Heart right ventricle (tissue), 16 donors: ENCODE data around the gene ITPRIPL2. TPM values are rescaled to one million over a fixed set of nuclear protein-coding genes. Genes with fewer than 3 reads are reported as not detected.

Source experiments
- ATAC-seq, 8 donors: fragments of 200-7000 bp; cut with Tn5 transposase; one replicate each; pipeline ENCODE4 v1.9.1; 2020; ENCODE audit warnings: mild to moderate bottlenecking in 8 of 8, moderate library complexity in 8 of 8, moderate number of reproducible peaks in 1 of 8
- DNase-seq, 2 donors: peaks; one replicate each; pipeline ENCODE4 v3.0.0-alpha.2; 2020
- H3K27ac ChIP-seq, 10 donors: fragments of 200-600 bp; sonication (generic) in 2 of 10; one replicate each; pipeline versions ENCODE4 v1.5.0 to v1.8.0; 2020 to 2022; ENCODE audit warnings: mild to moderate bottlenecking in 3 of 10
- H3K27me3 ChIP-seq, 7 donors: fragments of 200-600 bp; one replicate each; pipeline ENCODE4 v1.8.0; 2021 to 2022; ENCODE audit warnings: mild to moderate bottlenecking in 2 of 7
- H3K36me3 ChIP-seq, 9 donors: fragments of 200-600 bp; sonication (generic) in 1 of 9; one replicate each; pipeline versions ENCODE4 v1.5.0 to v1.8.0; 2020 to 2022; ENCODE audit warnings: mild to moderate bottlenecking in 2 of 9
- H3K4me1 ChIP-seq, 9 donors: fragments of 200-600 bp; sonication (generic) in 1 of 9; one replicate each; pipeline versions ENCODE4 v1.5.0 to v1.8.0; 2020 to 2022; ENCODE audit warnings: mild to moderate bottlenecking in 4 of 9
- H3K4me3 ChIP-seq, 10 donors: fragments of 200-600 bp; sonication (generic) in 2 of 10; one replicate each; pipeline versions ENCODE4 v1.5.0 to v1.8.0; 2020 to 2022; ENCODE audit warnings: mild to moderate bottlenecking in 7 of 10, moderate library complexity in 2 of 10
- H3K9me3 ChIP-seq, 11 donors: fragments of 200-600 bp in 10 of 11; sonication (generic) in 2 of 11; one replicate each; pipeline versions ENCODE4 v1.5.0 to v1.8.0; 2013 to 2022; ENCODE audit warnings: mild to moderate bottlenecking in 2 of 11, control low read depth in 1 of 11, moderate library complexity in 1 of 11
- CTCF ChIP-seq, 9 donors: fragments of 200-600 bp; sonication (generic) in 2 of 9; IDR thresholded peaks; one replicate each; pipeline versions ENCODE4 v1.5.0 to v1.8.0; 2021 to 2022; ENCODE audit warnings: antibody characterized with exemption in 9 of 9, mild to moderate bottlenecking in 5 of 9, moderate library complexity in 1 of 9
- WGBS, 2 donors: extraction: QIAGEN DNeasy Blood & Tissue Kit; methylation state at CpG; one replicate each; pipeline ENCODE4 v1.1.7; 2013; ENCODE audit warnings: inconsistent platforms in 1 of 2; 5-methylcytosine and 5-hydroxymethylcytosine counted together
- intact Hi-C, 10 donors: fragments of 100-400 bp; cut with DNase I; formaldehyde crosslinking; loops; one replicate each; pipeline versions ENCODE4 v1.11.1 to v1.14.2; 2022
- polyA plus RNA-seq, 2 donors: library from polyadenylated mRNA; stranded (reverse); fragments of 200-250 nt; gene quantifications; one replicate each; pipeline ENCODE4 v1.2.3, GENCODE V29; 2013
- total RNA-seq, 10 donors: library from RNA; stranded (reverse); fragmentation: NEBNext Ultra II Directional in 3 of 10; extraction: Animal tissue kit (Norgen Biotek cat#: 25700) in 3 of 10; gene quantifications; one replicate each; pipeline versions ENCODE4 v1.2.1 to v1.2.4, GENCODE V29; 2021 to 2023
- donor health status: Arrhythmogenic right ventricular cardiomyopathy.
- donor health status: ischemic (EF 13 %, LVEDD 7.1; RV severe dilation, severe dysfunction).
- donor health status: healthy with polysubstance abuse.
- donor health status: DM: no; HTN: yes; CAD: no.
- donor health status: DM: no; HTN: no; CAD: no.
- donor health status: ischemic (EF 25% LVEDD 6.9; RV normal size, moderate dysfunction).
- donor health status: ischemic (EF 25% LVEDD 5.7; RV mildly dilated, moderate dysfunction).
- donor health status: healthy.
- donor health status: DM: yes; HTN: yes; CAD: no.
- donor health status: Ischemic cardiomyopathy.
- donor health status: ischemic (EF 35%, LVEDD 5.7; RV mildly dilated, moderate dysfunction).
- donor health status: nonischemic (EF 11% LVEDD 7.7; RV severe dilation, severe dysfunction).
- donor health status: DM: yes; HTN: yes; CAD: no.
- donor health status: PGD.
- donor health status: ischemic (EF 29% LVEDD 5.4; RV normal size, mild dysfunction).
- donor health status: nonischemic (EF 23%, LVEDD 6.1; RV moderate dilation, normal function).

The ITPRIPL2 gene
- total and polyA plus RNA-seq, 12 donors, result 5.0 to 30.6 (median 13.1) TPM

GRCh38 chr16:19136549-19137196 lies 22.9 kb downstream of the ITPRIPL2 start:
- Histone ChIP-seq H3K27ac (peak overlapping the region in 3 of 10 donors; percentile 13 to 45 (median 43)), H3K4me3 (no peak overlapping the region), H3K27me3 (peaks cover 0 to 5% (median 0%) of the 10 kb centered on the region in 7 donors), H3K36me3 (no peaks in the 10 kb centered on the region), H3K4me1 (peaks cover 3 to 72% (median 54%) of the 10 kb centered on the region in 9 donors), H3K9me3 (no peaks in the 10 kb centered on the region)
- no peak for DNase-seq
- no peak for TF ChIP-seq CTCF (IDR thresholded peaks at IDR 0.05)
- peak in 3 of 8 donors; percentile 34 to 53 (median 49) for ATAC-seq
- intact Hi-C loops, result no loop called here
- WGBS, 2 donors, result 58 to 62% methylated on average over 10 of the region's 10 CpGs

GRCh38 chr16:19137201-19138128 lies 23.7 kb downstream of the ITPRIPL2 start:
- TF ChIP-seq CTCF (IDR thresholded peaks at IDR 0.05), result no peak
- peak overlapping the region in 4 of 10 donors; percentile 13 to 45 (median 39) for H3K27ac ChIP-seq
- intact Hi-C loops, result no loop called here
- H3K36me3 ChIP-seq, result no peaks in the 10 kb centered on the region
- 49 to 52% methylated on average over 6 of the region's 6 CpGs for WGBS, 2 donors
- no peak overlapping the region for H3K4me3 ChIP-seq
- ATAC-seq (no peak), DNase-seq (no peak)
- H3K4me1 ChIP-seq, result peaks cover 3 to 64% (median 46%) of the 10 kb centered on the region in 9 donors
- H3K27me3 ChIP-seq, result peaks cover 0 to 6% (median 0%) of the 10 kb centered on the region in 7 donors
- no peaks in the 10 kb centered on the region for H3K9me3 ChIP-seq

- DNase-seq, result peak; percentile 62 to 82
- 9 to 13% methylated on average over 4 of the region's 4 CpGs for WGBS, 2 donors
- peaks cover 3 to 58% (median 42%) of the 10 kb centered on the region in 9 donors for H3K4me1 ChIP-seq
These were observed 24.8 kb downstream of the ITPRIPL2 start for GRCh38 chr16:19138601-19139000.

More at GRCh38 chr16:19138601-19139000, 24.8 kb downstream of the ITPRIPL2 start:
- H3K36me3 ChIP-seq, result no peaks in the 10 kb centered on the region
- peak in 7 of 8 donors; percentile 84 to 91 (median 89) for ATAC-seq
- no peak for TF ChIP-seq CTCF (IDR thresholded peaks at IDR 0.05)
- H3K4me3 ChIP-seq, result no peak overlapping the region
- intact Hi-C loops, result no loop called here
- H3K27me3 ChIP-seq, result peaks cover 0 to 6% (median 0%) of the 10 kb centered on the region in 7 donors
- H3K9me3 ChIP-seq, result no peaks in the 10 kb centered on the region
- H3K27ac ChIP-seq, result peak overlapping the region in 5 of 10 donors; percentile 13 to 45 (median 26)
